Endodermal cell (in vitro differentiated cells): ENCODE measurements around the gene BCAM. TPM values are rescaled to one million over a fixed set of nuclear protein-coding genes. Genes with fewer than 3 reads are reported as not detected.

Experiments
- DNase-seq: peaks from one replicate; pipeline ENCODE4 v3.0.0-alpha.2; 2017
- H3K27ac ChIP-seq: 2 replicates; pipeline ENCODE4 v1.5.1; 2013; ENCODE audit warnings: mild to moderate bottlenecking, low read depth, low read length, moderate library complexity
- H3K27me3 ChIP-seq: 2 replicates; pipeline ENCODE4 v1.6.1; 2013; ENCODE audit warnings: mild to moderate bottlenecking, low read length, moderate library complexity; ENCODE audit not compliant: insufficient read depth, control insufficient read depth, poor library complexity, severe bottlenecking
- H3K36me3 ChIP-seq: 2 replicates; pipeline ENCODE4 v1.7.0; 2013; ENCODE audit warnings: mild to moderate bottlenecking, low read length, moderate library complexity; ENCODE audit not compliant: control insufficient read depth, insufficient read depth
- H3K4me1 ChIP-seq: one replicate; pipeline ENCODE4 v1.7.0; 2013; ENCODE audit warnings: low read length; ENCODE audit not compliant: control insufficient read depth, insufficient read depth
- H3K4me3 ChIP-seq: 2 replicates; pipeline ENCODE4 v1.5.1; 2013; ENCODE audit warnings: mild to moderate bottlenecking, low read length, moderate library complexity
- H3K9ac ChIP-seq: 2 replicates; pipeline ENCODE4 v1.6.1; 2013; ENCODE audit warnings: mild to moderate bottlenecking, low read length, moderate library complexity; ENCODE audit not compliant: poor library complexity, severe bottlenecking; ENCODE audit errors: extremely low read depth
- H3K9me3 ChIP-seq: 2 replicates; pipeline ENCODE4 v1.6.1; 2013; ENCODE audit warnings: mild to moderate bottlenecking, low read length, moderate library complexity; ENCODE audit not compliant: control insufficient read depth
- H3K27ac Mint-ChIP-seq: 2 replicates; pipeline ENCODE4 v1.8.0; 2020; ENCODE audit warnings: mixed read lengths
- H3K27me3 Mint-ChIP-seq: 2 replicates; pipeline ENCODE4 v1.8.0; 2021; ENCODE audit warnings: mild to moderate bottlenecking, mixed read lengths; ENCODE audit not compliant: insufficient read depth
- H3K36me3 Mint-ChIP-seq: 2 replicates; pipeline ENCODE4 v1.8.0; 2020; ENCODE audit warnings: low read depth, mixed read lengths
- H3K4me1 Mint-ChIP-seq: 2 replicates; pipeline ENCODE4 v1.8.0; 2020; ENCODE audit warnings: mixed read lengths
- H3K4me3 Mint-ChIP-seq: 2 replicates; pipeline ENCODE4 v1.8.0; 2020; ENCODE audit warnings: mild to moderate bottlenecking, moderate library complexity, mixed read lengths
- H3K9me3 Mint-ChIP-seq: 2 replicates; pipeline ENCODE4 v1.8.0; 2020; ENCODE audit warnings: mild to moderate bottlenecking, mixed read lengths
- WGBS, 2 experiments: methylation state at CpG; one replicate each; pipeline versions ENCODE4 v1.1.5 to v1.1.7; 2013; ENCODE audit warnings: missing lambda C conversion rate in 2 of 2, mixed read lengths in 1 of 2; ENCODE audit not compliant: insufficient coverage in 1 of 2, insufficient read length in 1 of 2; 5-methylcytosine and 5-hydroxymethylcytosine counted together
- total RNA-seq, 2 donors: library from RNA; stranded (reverse); fragmentation: NEBNext Ultra II Directional in 1 of 2; extraction: Animal tissue kit (Norgen Biotek cat#: 25700) in 1 of 2; gene quantifications; 2 replicates in 1 of 2; 3 replicates in 1 of 2; pipeline ENCODE4 v1.2.1, GENCODE V29; 2021
- TF ChIP-seq, protein P1 (sequence below): fragments of 200-600 bp; sonication (generic); conservative IDR thresholded peaks from 2 replicates; pipeline ENCODE4 v1.5.0; 2021; ENCODE audit warnings: antibody characterized with exemption, mild to moderate bottlenecking

Gene BCAM
- total RNA-seq, 2 donors from 2014 or later: 62.9 to 64.0 TPM

DNA sequence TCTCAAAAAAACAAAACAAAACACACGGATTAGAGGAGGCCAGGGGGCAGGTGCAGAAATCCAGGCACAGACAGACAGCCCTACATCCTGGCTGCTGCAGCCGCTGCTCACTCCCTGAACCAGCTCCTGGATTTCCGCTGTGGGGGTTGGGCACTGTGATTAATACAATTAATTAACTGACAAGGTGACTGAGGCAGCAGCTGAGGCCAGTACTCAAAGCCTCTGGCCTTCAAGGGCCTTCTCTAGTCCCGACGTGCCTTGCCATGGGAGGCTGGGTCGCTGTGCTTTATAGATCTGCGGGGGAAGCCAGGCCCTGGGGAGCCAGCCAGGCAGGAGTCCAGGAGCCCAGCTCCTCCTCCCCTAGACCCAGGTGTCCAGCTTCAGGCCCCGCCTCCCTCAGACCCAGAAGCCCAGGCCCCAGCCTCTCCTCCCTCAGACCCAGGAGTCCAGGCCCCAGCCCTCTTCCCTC, 41.8 kb downstream of the BCAM start:
- Mint-ChIP-seq H3K36me3 (peaks cover 40% of the 10 kb centered on the region), H3K9me3 (no peaks in the 10 kb centered on the region), H3K27me3 (no peaks in the 10 kb centered on the region), H3K27ac (peak overlapping the region; percentile 69), H3K4me1 (peaks cover 28% of the 10 kb centered on the region), H3K4me3 (peak overlapping the region; percentile 99)
- Histone ChIP-seq H3K36me3 (peaks cover 48% of the 10 kb centered on the region), H3K4me1 (peaks cover 7% of the 10 kb centered on the region), H3K27ac (no peak overlapping the region), H3K9ac (no peak overlapping the region), H3K9me3 (no peaks in the 10 kb centered on the region), H3K4me3 (no peak overlapping the region), H3K27me3 (no peaks in the 10 kb centered on the region)
- TF ChIP-seq, protein P1, sequence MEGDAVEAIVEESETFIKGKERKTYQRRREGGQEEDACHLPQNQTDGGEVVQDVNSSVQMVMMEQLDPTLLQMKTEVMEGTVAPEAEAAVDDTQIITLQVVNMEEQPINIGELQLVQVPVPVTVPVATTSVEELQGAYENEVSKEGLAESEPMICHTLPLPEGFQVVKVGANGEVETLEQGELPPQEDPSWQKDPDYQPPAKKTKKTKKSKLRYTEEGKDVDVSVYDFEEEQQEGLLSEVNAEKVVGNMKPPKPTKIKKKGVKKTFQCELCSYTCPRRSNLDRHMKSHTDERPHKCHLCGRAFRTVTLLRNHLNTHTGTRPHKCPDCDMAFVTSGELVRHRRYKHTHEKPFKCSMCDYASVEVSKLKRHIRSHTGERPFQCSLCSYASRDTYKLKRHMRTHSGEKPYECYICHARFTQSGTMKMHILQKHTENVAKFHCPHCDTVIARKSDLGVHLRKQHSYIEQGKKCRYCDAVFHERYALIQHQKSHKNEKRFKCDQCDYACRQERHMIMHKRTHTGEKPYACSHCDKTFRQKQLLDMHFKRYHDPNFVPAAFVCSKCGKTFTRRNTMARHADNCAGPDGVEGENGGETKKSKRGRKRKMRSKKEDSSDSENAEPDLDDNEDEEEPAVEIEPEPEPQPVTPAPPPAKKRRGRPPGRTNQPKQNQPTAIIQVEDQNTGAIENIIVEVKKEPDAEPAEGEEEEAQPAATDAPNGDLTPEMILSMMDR: no peak
- 90% methylated on average over 2 to 8 of the region's 8 CpGs for WGBS, 2 experiments
- DNase-seq: no peak

DNA sequence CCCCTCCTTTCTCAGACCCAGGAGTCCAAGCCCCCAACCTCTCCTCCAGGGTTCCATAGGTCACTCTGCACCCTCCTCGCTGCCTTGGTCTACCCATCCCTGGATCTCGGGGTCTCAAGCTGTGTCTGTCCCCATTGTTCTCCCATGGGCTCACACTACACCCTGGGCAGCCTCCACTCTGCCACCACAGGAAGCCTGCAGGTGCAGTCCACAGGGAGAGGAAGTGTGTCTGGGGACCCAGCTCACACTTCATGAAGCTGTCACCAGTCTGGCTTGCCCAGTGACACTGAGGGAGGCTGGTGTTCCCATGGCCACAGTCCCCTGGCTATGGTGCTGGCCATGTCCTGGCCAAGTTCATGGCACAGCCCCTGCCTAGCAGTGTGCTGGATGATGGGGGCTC, 42.5 kb downstream of the BCAM start:
- peak overlapping the region; percentile 70 for H3K27ac Mint-ChIP-seq
- TF ChIP-seq, protein P1: no peak
- WGBS, 2 experiments: 100% methylated on average over 2 of the region's 2 CpGs; no CpG with 5 or more reads in 1 of the 2 experiments

DNA sequence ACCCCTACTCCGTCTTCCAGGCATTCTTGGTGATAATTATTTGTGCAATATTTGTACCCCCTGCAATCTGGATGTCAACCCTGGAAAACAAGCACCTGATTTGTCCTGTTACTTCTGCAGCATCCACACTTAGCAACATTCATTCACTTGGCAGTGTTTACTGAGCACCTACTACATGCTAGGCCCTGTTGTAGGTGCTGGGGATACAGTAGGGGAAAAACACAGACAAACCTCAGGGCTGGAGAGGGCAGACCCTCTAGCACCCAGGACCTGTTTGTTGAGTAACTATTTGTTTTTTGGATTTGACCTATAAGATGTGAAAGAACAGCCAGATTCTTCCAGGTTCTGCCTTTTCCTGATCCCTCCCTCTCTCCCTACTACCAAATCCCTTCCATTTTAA, 46.7 kb downstream of the BCAM start:
- no peak overlapping the region for H3K9ac ChIP-seq
- Mint-ChIP-seq H3K27ac (peak overlapping the region; percentile 74), H3K4me3 (no peak overlapping the region), H3K4me1 (peaks cover 27% of the 10 kb centered on the region), H3K36me3 (peaks cover 55% of the 10 kb centered on the region), H3K9me3 (no peaks in the 10 kb centered on the region), H3K27me3 (no peaks in the 10 kb centered on the region)
- TF ChIP-seq, protein P1: no peak
- H3K27me3 ChIP-seq: no peaks in the 10 kb centered on the region
- H3K27ac ChIP-seq: no peak overlapping the region
- DNase-seq: no peak
- peaks cover 2% of the 10 kb centered on the region for H3K4me1 ChIP-seq
- H3K4me3 ChIP-seq: no peak overlapping the region
- peaks cover 67% of the 10 kb centered on the region for H3K36me3 ChIP-seq
- no peaks in the 10 kb centered on the region for H3K9me3 ChIP-seq
- WGBS, 2 experiments: 100% methylated on average over 1 of the region's 1 CpG; no CpG with 5 or more reads in 1 of the 2 experiments

More for the DNA sequence above, 42.5 kb downstream of the BCAM start:
- Mint-ChIP-seq H3K4me3 (peak overlapping the region; percentile 24), H3K36me3 (peaks cover 45% of the 10 kb centered on the region), H3K9me3 (no peaks in the 10 kb centered on the region), H3K27me3 (no peaks in the 10 kb centered on the region), H3K4me1 (peaks cover 34% of the 10 kb centered on the region)
- Histone ChIP-seq H3K4me3 (no peak overlapping the region), H3K9me3 (no peaks in the 10 kb centered on the region), H3K27me3 (no peaks in the 10 kb centered on the region), H3K9ac (peak overlapping the region; percentile 23), H3K36me3 (peaks cover 55% of the 10 kb centered on the region), H3K4me1 (peaks cover 7% of the 10 kb centered on the region), H3K27ac (no peak overlapping the region)
- DNase-seq: no peak
